CD4-positive, alpha-beta T cell treated with Interleukin-4 for 4 hours (primary cell): Measurements from ENCODE around the gene WIPF3.

ENCODE experiments used
- DNase-seq: peaks from one replicate; pipeline ENCODE4 v3.0.0-alpha.2; 2020

The WIPF3 gene

GRCh38 chr7:29809533-29810155, 3.3 kb downstream of the WIPF3 start:
- DNase-seq, result no peak

- no peak for DNase-seq
Measured at GRCh38 chr7:29810297-29810696, 4.0 kb downstream of the WIPF3 start.

GRCh38 chr7:29810813-29811482, 4.6 kb downstream of the WIPF3 start:
- DNase-seq, result no peak

GRCh38 chr7:29811586-29811985, 5.3 kb downstream of the WIPF3 start:
- no peak for DNase-seq

GRCh38 chr7:29812185-29812876, 6.0 kb downstream of the WIPF3 start:
- no peak for DNase-seq

- no peak for DNase-seq
Measured at GRCh38 chr7:29815181-29816105, 9.1 kb downstream of the WIPF3 start.

GRCh38 chr7:29818308-29818707, 12.0 kb downstream of the WIPF3 start:
- DNase-seq, result no peak

- no peak for DNase-seq
Measured at GRCh38 chr7:29825775-29826529, 19.6 kb downstream of the WIPF3 start.

GRCh38 chr7:29826530-29826822, 20.2 kb downstream of the WIPF3 start:
- DNase-seq, result no peak

- DNase-seq, result no peak
Measured at GRCh38 chr7:29826904-29827303, 20.6 kb downstream of the WIPF3 start.

- DNase-seq, result no peak
Measured at GRCh38 chr7:29831705-29832104, 25.4 kb downstream of the WIPF3 start.

- DNase-seq, result no peak
Measured at GRCh38 chr7:29833929-29834328, 27.6 kb downstream of the WIPF3 start.

GRCh38 chr7:29835718-29836117, 29.4 kb downstream of the WIPF3 start:
- no peak for DNase-seq

GRCh38 chr7:29839302-29839701, 33.0 kb downstream of the WIPF3 start:
- no peak for DNase-seq

- no peak for DNase-seq
Measured at GRCh38 chr7:29839921-29840320, 33.6 kb downstream of the WIPF3 start.

GRCh38 chr7:29840701-29841100, 34.4 kb downstream of the WIPF3 start:
- DNase-seq, result no peak

GRCh38 chr7:29841926-29842701, 35.8 kb downstream of the WIPF3 start:
- no peak for DNase-seq

- no peak for DNase-seq
Measured at GRCh38 chr7:29843093-29843492, 36.8 kb downstream of the WIPF3 start.

- DNase-seq, result no peak
Measured at GRCh38 chr7:29843726-29844125, 37.4 kb downstream of the WIPF3 start.

GRCh38 chr7:29844559-29844958, 38.3 kb downstream of the WIPF3 start:
- DNase-seq, result no peak

GRCh38 chr7:29847496-29847895, 41.2 kb downstream of the WIPF3 start:
- no peak for DNase-seq

- no peak for DNase-seq
Measured at GRCh38 chr7:29847916-29848315, 41.6 kb downstream of the WIPF3 start.
